Measurements from ENCODE around the gene L2HGDH.

GRCh38 chr14:50343434-50343833, 31.4 kb upstream of the L2HGDH start:
- TF ChIP-seq EZH2 (IDR thresholded peaks at IDR 0.05; ENCODE audit: low read length) (no peak), CTCF (optimal IDR thresholded peaks at IDR 0.05 in 1 of 3, IDR thresholded peaks at IDR 0.05 in 1 of 3, conservative IDR thresholded peaks at IDR 0.05 in 1 of 3; ENCODE audit: extremely low read depth in 1 of 3, insufficient read depth in 2 of 3, low read length in 3 of 3) (no peak)

Measured in keratinocyte (primary cell).